Epithelial cell of proximal tubule (primary cell): ENCODE results near the gene LCE3C. TPM values are rescaled to one million over a fixed set of nuclear protein-coding genes. Genes with fewer than 3 reads are reported as not detected.
"Not testable (repeated sequence)": the region's sequence is repeated elsewhere in the genome, so short reads cannot be mapped to it uniquely, and the experiment has no call there.

Source experiments
- DNase-seq: peaks from one replicate; pipeline ENCODE4 v3.0.0-alpha.2; 2011; ENCODE audit warnings: low read depth
- H3K4me3 ChIP-seq: 2 replicates; pipeline ENCODE4 v1.5.1; 2011; ENCODE audit warnings: low read depth, mild to moderate bottlenecking, low read length
- CTCF ChIP-seq: conservative IDR thresholded peaks from 2 replicates; pipeline ENCODE4 v1.5.1; 2012; ENCODE audit warnings: low read depth, mild to moderate bottlenecking, low read length
- total RNA-seq: library from RNA; depleted of rRNA; stranded (reverse); fragments of >200 nt; gene quantifications from 2 replicates; pipeline ENCODE4 v1.2.3, GENCODE V29; 2015

Gene LCE3C
- not detected in 2 replicates for total RNA-seq

GRCh38 chr1:152599934-152600333, at the start of gene LCE3C:
TSS of gene LCE3C (plus strand) at chr1:152600234. CDS start at chr1:152600732, 498 bp downstream.
- H3K4me3 ChIP-seq: no peak within 1 kb of the TSS

GRCh38 chr1:152565115-152565514, 34.9 kb upstream of the LCE3C start:
- no peak for DNase-seq
- TF ChIP-seq CTCF: no peak
- H3K4me3 ChIP-seq: no peak overlapping the region

More at GRCh38 chr1:152599934-152600333, at the start of gene LCE3C:
- DNase-seq: no peak
- TF ChIP-seq CTCF: no peak

GRCh38 chr1:152565535-152566215, 34.4 kb upstream of the LCE3C start:
- TF ChIP-seq CTCF: no peak
- H3K4me3 ChIP-seq: no peak overlapping the region
- no peak for DNase-seq

- no peak for TF ChIP-seq CTCF
- no peak for DNase-seq
- H3K4me3 ChIP-seq: no peak within 1 kb of the TSS
Observed at GRCh38 chr1:152566681-152567080, 33.4 kb upstream of the LCE3C start, which contains the start of gene LCE3E. TSS of gene LCE3E (minus strand) at chr1:152566780. CDS start at chr1:152566208, 572 bp downstream.

GRCh38 chr1:152577168-152577567, 22.9 kb upstream of the LCE3C start:
- no peak for DNase-seq
- H3K4me3 ChIP-seq: no peak overlapping the region
- no peak for TF ChIP-seq CTCF

GRCh38 chr1:152579526-152579925, 20.5 kb upstream of the LCE3C start:
- DNase-seq, H3K4me3 ChIP-seq: not testable (repeated sequence)

GRCh38 chr1:152580433-152580832, 19.6 kb upstream of the LCE3C start, which contains the start of gene LCE3D:
TSS of gene LCE3D (minus strand) at chr1:152580516. CDS start at chr1:152579936, 580 bp downstream.
- no peak for TF ChIP-seq CTCF
- no peak for DNase-seq
- H3K4me3 ChIP-seq: no peak within 1 kb of the TSS
